ENCODE measurements around the gene ADARB2. TPM values are rescaled to one million over a fixed set of nuclear protein-coding genes. Genes with fewer than 3 reads are reported as not detected.
A peak's percentile ranks its signal among the peaks of the same experiment; 100 is the strongest.

ADARB2 gene
- total and polyA plus RNA-seq, 10 of the 15 experiments (the other 5 are each of a cell fraction or from before 2014, with no cell fraction given), result 0.02 to 4.1 (median 0.76) TPM

DNA sequence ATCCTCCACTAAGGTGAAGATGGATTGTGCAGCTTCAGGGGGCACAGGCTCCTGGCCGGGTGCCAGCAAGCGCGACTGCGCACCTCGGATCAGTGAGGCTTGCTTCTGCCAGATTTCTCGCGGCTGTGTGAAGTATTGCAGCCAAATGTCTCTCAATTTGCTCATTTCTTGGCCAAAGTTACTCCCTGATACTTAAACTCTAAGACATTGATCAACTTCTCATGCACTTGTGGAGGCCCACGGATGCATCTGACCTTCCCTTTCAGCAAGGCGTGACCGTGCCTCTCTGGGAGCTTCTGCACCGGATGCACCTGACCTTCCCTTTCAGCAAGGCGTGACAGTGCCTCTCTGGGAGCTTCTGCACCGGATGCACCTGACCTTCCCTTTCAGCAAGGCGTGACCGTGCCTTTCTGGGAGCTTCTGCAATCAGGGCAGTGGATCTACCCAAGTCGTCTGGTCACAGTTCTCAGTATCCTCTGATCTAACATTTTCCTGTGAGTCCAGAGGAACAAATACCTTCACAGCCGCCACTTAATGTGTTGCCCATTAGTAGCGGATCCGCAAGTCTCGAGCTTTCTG, 248.3 kb downstream of the ADARB2 start (continued):
- TF ChIP-seq HDAC6 (IDR thresholded peaks at IDR 0.05; ENCODE audit: unreplicated experiment) (no peak), EED (IDR thresholded peaks at IDR 0.05; ENCODE audit: low read depth) (peak; percentile 90), FOS (IDR thresholded peaks at IDR 0.05; ENCODE audit: borderline replicate concordance, extremely low read depth, insufficient read length) (no peak), CBX3 (IDR thresholded peaks at IDR 0.05; ENCODE audit: borderline replicate concordance, low read depth) (no peak), SMAD5 (IDR thresholded peaks at IDR 0.05; ENCODE audit: low read depth) (no peak), STAT3 (IDR thresholded peaks at IDR 0.05; ENCODE audit: low read depth, low read length) (no peak), NR2C2 (IDR thresholded peaks at IDR 0.05; ENCODE audit: borderline replicate concordance, control insufficient read depth, insufficient read length, low read depth) (no peak), ZNF217 (IDR thresholded peaks at IDR 0.05) (no peak), NFYA (IDR thresholded peaks at IDR 0.05; ENCODE audit: borderline replicate concordance, low read depth, low read length) (no peak), CREM (IDR thresholded peaks at IDR 0.05; ENCODE audit: low read depth) (peak; percentile 57; the same call in 1 of the 2 replicates), JUND (IDR thresholded peaks at IDR 0.05; ENCODE audit: low read depth, low read length) (no peak), STAT1 (conservative IDR thresholded peaks at IDR 0.05) (no peak), WRNIP1 (IDR thresholded peaks at IDR 0.05; ENCODE audit: borderline replicate concordance, low read depth, low read length) (no peak), RBBP5 (conservative IDR thresholded peaks at IDR 0.05) (no peak)
- TF ChIP-seq, protein P1, sequence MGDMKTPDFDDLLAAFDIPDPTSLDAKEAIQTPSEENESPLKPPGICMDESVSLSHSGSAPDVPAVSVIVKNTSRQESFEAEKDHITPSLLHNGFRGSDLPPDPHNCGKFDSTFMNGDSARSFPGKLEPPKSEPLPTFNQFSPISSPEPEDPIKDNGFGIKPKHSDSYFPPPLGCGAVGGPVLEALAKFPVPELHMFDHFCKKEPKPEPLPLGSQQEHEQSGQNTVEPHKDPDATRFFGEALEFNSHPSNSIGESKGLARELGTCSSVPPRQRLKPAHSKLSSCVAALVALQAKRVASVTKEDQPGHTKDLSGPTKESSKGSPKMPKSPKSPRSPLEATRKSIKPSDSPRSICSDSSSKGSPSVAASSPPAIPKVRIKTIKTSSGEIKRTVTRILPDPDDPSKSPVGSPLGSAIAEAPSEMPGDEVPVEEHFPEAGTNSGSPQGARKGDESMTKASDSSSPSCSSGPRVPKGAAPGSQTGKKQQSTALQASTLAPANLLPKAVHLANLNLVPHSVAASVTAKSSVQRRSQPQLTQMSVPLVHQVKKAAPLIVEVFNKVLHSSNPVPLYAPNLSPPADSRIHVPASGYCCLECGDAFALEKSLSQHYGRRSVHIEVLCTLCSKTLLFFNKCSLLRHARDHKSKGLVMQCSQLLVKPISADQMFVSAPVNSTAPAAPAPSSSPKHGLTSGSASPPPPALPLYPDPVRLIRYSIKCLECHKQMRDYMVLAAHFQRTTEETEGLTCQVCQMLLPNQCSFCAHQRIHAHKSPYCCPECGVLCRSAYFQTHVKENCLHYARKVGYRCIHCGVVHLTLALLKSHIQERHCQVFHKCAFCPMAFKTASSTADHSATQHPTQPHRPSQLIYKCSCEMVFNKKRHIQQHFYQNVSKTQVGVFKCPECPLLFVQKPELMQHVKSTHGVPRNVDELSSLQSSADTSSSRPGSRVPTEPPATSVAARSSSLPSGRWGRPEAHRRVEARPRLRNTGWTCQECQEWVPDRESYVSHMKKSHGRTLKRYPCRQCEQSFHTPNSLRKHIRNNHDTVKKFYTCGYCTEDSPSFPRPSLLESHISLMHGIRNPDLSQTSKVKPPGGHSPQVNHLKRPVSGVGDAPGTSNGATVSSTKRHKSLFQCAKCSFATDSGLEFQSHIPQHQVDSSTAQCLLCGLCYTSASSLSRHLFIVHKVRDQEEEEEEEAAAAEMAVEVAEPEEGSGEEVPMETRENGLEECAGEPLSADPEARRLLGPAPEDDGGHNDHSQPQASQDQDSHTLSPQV (IDR thresholded peaks at IDR 0.05), result no peak
- TF ChIP-seq, protein P2, sequence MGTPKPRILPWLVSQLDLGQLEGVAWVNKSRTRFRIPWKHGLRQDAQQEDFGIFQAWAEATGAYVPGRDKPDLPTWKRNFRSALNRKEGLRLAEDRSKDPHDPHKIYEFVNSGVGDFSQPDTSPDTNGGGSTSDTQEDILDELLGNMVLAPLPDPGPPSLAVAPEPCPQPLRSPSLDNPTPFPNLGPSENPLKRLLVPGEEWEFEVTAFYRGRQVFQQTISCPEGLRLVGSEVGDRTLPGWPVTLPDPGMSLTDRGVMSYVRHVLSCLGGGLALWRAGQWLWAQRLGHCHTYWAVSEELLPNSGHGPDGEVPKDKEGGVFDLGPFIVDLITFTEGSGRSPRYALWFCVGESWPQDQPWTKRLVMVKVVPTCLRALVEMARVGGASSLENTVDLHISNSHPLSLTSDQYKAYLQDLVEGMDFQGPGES (IDR thresholded peaks at IDR 0.05), result no peak
- TF ChIP-seq, protein P3, sequence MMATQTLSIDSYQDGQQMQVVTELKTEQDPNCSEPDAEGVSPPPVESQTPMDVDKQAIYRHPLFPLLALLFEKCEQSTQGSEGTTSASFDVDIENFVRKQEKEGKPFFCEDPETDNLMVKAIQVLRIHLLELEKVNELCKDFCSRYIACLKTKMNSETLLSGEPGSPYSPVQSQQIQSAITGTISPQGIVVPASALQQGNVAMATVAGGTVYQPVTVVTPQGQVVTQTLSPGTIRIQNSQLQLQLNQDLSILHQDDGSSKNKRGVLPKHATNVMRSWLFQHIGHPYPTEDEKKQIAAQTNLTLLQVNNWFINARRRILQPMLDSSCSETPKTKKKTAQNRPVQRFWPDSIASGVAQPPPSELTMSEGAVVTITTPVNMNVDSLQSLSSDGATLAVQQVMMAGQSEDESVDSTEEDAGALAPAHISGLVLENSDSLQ (IDR thresholded peaks at IDR 0.05), result no peak
- TF ChIP-seq, protein P4, sequence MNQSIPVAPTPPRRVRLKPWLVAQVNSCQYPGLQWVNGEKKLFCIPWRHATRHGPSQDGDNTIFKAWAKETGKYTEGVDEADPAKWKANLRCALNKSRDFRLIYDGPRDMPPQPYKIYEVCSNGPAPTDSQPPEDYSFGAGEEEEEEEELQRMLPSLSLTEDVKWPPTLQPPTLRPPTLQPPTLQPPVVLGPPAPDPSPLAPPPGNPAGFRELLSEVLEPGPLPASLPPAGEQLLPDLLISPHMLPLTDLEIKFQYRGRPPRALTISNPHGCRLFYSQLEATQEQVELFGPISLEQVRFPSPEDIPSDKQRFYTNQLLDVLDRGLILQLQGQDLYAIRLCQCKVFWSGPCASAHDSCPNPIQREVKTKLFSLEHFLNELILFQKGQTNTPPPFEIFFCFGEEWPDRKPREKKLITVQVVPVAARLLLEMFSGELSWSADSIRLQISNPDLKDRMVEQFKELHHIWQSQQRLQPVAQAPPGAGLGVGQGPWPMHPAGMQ (IDR thresholded peaks at IDR 0.05; ENCODE audit: borderline replicate concordance), result no peak
- TF ChIP-seq, protein P5, sequence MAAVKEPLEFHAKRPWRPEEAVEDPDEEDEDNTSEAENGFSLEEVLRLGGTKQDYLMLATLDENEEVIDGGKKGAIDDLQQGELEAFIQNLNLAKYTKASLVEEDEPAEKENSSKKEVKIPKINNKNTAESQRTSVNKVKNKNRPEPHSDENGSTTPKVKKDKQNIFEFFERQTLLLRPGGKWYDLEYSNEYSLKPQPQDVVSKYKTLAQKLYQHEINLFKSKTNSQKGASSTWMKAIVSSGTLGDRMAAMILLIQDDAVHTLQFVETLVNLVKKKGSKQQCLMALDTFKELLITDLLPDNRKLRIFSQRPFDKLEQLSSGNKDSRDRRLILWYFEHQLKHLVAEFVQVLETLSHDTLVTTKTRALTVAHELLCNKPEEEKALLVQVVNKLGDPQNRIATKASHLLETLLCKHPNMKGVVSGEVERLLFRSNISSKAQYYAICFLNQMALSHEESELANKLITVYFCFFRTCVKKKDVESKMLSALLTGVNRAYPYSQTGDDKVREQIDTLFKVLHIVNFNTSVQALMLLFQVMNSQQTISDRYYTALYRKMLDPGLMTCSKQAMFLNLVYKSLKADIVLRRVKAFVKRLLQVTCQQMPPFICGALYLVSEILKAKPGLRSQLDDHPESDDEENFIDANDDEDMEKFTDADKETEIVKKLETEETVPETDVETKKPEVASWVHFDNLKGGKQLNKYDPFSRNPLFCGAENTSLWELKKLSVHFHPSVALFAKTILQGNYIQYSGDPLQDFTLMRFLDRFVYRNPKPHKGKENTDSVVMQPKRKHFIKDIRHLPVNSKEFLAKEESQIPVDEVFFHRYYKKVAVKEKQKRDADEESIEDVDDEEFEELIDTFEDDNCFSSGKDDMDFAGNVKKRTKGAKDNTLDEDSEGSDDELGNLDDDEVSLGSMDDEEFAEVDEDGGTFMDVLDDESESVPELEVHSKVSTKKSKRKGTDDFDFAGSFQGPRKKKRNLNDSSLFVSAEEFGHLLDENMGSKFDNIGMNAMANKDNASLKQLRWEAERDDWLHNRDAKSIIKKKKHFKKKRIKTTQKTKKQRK (IDR thresholded peaks at IDR 0.05; ENCODE audit: low read depth, low read length), result no peak

All from GM12878 (cell line).